HEK293T (cell line): ENCODE results near the gene NOS2.

Experiments used
- BHLHE40 ChIP-seq: fragments of 450-650 bp; IDR thresholded peaks from 2 replicates; pipeline ENCODE4 v1.6.1; 2016; ENCODE audit warnings: mild to moderate bottlenecking, moderate library complexity, borderline replicate concordance
- FOXA1 ChIP-seq: fragments of 450-650 bp; IDR thresholded peaks from 2 replicates; pipeline ENCODE4 v1.6.1; 2016; ENCODE audit warnings: mild to moderate bottlenecking
- SP1 ChIP-seq: fragments of 450-650 bp; IDR thresholded peaks from 2 replicates; pipeline ENCODE4 v1.6.1; 2017

GRCh38 chr17:27810211-27810901 lies 10.0 kb upstream of the NOS2 start:
- no peak for TF ChIP-seq SP1
- no peak for TF ChIP-seq FOXA1
- TF ChIP-seq BHLHE40: no peak
